H9 (cell line): ENCODE data around the gene RAB19. TPM values are rescaled to one million over a fixed set of nuclear protein-coding genes. Genes with fewer than 3 reads are reported as not detected.

Experiments
- DNase-seq: peaks from one replicate; pipeline ENCODE4 v3.0.0-alpha.2; 2017
- H2AFZ ChIP-seq: one replicate; pipeline ENCODE4 v1.6.1; 2013; ENCODE audit warnings: mild to moderate bottlenecking, low read length, control low read depth, moderate library complexity
- H2AK5ac ChIP-seq: 2 replicates; pipeline ENCODE4 v1.6.1; 2013; ENCODE audit warnings: low read length, control low read depth, mixed read lengths; ENCODE audit not compliant: insufficient read length
- H2BK120ac ChIP-seq: one replicate; pipeline ENCODE4 v1.6.1; 2013; ENCODE audit warnings: low read depth, mild to moderate bottlenecking, low read length, control low read depth, inconsistent platforms; ENCODE audit not compliant: poor library complexity, severe bottlenecking
- H2BK12ac ChIP-seq: 2 replicates; pipeline ENCODE4 v1.6.1; 2013; ENCODE audit warnings: low read length, control low read depth, mixed read lengths, low read depth; ENCODE audit not compliant: insufficient read length
- H2BK15ac ChIP-seq: 2 replicates; pipeline ENCODE4 v1.6.1; 2013; ENCODE audit warnings: low read depth, low read length, control low read depth
- H2BK20ac ChIP-seq: one replicate; pipeline ENCODE4 v1.6.1; 2013; ENCODE audit warnings: low read depth, mild to moderate bottlenecking, low read length, control low read depth, inconsistent platforms; ENCODE audit not compliant: poor library complexity, severe bottlenecking
- H2BK5ac ChIP-seq: 2 replicates; pipeline ENCODE4 v1.6.1; 2013; ENCODE audit warnings: low read length, control low read depth, mixed read lengths; ENCODE audit not compliant: insufficient read length
- H3K14ac ChIP-seq: 2 replicates; pipeline ENCODE4 v1.6.1; 2013; ENCODE audit warnings: low read length, control low read depth; ENCODE audit not compliant: insufficient read depth
- H3K18ac ChIP-seq: 2 replicates; pipeline ENCODE4 v1.6.1; 2013; ENCODE audit warnings: low read depth, mild to moderate bottlenecking, mixed read lengths, low read length, control low read depth; ENCODE audit not compliant: insufficient read length
- H3K23ac ChIP-seq: 2 replicates; pipeline ENCODE4 v1.6.1; 2013; ENCODE audit warnings: low read length, control low read depth, mixed read lengths, low read depth; ENCODE audit not compliant: insufficient read length
- H3K23me2 ChIP-seq: 2 replicates; pipeline ENCODE4 v1.6.1; 2013; ENCODE audit warnings: low read depth, mild to moderate bottlenecking, mixed read lengths, low read length, control low read depth; ENCODE audit not compliant: insufficient read length, poor library complexity, severe bottlenecking
- H3K27ac ChIP-seq: 2 replicates; pipeline ENCODE4 v1.5.1; 2013; ENCODE audit warnings: low read length, control low read depth, mixed read lengths, low read depth; ENCODE audit not compliant: insufficient read length
- H3K27me3 ChIP-seq: 2 replicates; pipeline ENCODE4 v1.6.1; 2013; ENCODE audit warnings: low read length, control low read depth, inconsistent platforms; ENCODE audit not compliant: insufficient read depth
- H3K4ac ChIP-seq: 2 replicates; pipeline ENCODE4 v1.6.1; 2013; ENCODE audit warnings: low read depth, mild to moderate bottlenecking, control low read depth, inconsistent platforms, low read length, moderate library complexity
- H3K4me1 ChIP-seq: 2 replicates; pipeline ENCODE4 v1.6.1; 2013; ENCODE audit warnings: low read length, control low read depth, inconsistent platforms; ENCODE audit not compliant: insufficient read depth
- H3K4me2 ChIP-seq: 2 replicates; pipeline ENCODE4 v1.6.1; 2013; ENCODE audit warnings: low read length, control low read depth, mixed read lengths; ENCODE audit not compliant: insufficient read length, insufficient read depth
- H3K56ac ChIP-seq: 2 replicates; pipeline ENCODE4 v1.6.1; 2013; ENCODE audit warnings: low read depth, mild to moderate bottlenecking, mixed read lengths, low read length, control low read depth; ENCODE audit not compliant: insufficient read length
- H3K79me1 ChIP-seq: 2 replicates; pipeline ENCODE4 v1.6.1; 2013; ENCODE audit warnings: low read depth, mild to moderate bottlenecking, moderate library complexity, low read length, control low read depth, inconsistent platforms; ENCODE audit not compliant: insufficient read depth, poor library complexity, severe bottlenecking
- H3K79me2 ChIP-seq: 2 replicates; pipeline ENCODE4 v1.6.1; 2013; ENCODE audit warnings: low read length, control low read depth, inconsistent platforms; ENCODE audit not compliant: insufficient read depth
- H3K9ac ChIP-seq: 2 replicates; pipeline ENCODE4 v1.6.1; 2013; ENCODE audit warnings: low read length, control low read depth, mixed read lengths; ENCODE audit not compliant: insufficient read length; ENCODE audit errors: extremely low read depth
- H3K9me3 ChIP-seq: one replicate; pipeline ENCODE4 v1.6.1; 2013; ENCODE audit warnings: low read depth, low read length, inconsistent platforms; ENCODE audit not compliant: control insufficient read depth
- H3T11ph ChIP-seq: one replicate; pipeline ENCODE4 v1.6.1; 2013; ENCODE audit warnings: mild to moderate bottlenecking, low read length, control low read depth, inconsistent platforms
- H4K20me1 ChIP-seq: one replicate; pipeline ENCODE4 v1.6.1; 2013; ENCODE audit not compliant: control insufficient read depth, insufficient read length, insufficient read depth
- H4K5ac ChIP-seq: 2 replicates; pipeline ENCODE4 v1.6.1; 2013; ENCODE audit warnings: low read depth, mild to moderate bottlenecking, mixed read lengths, low read length, control low read depth; ENCODE audit not compliant: insufficient read length
- H4K8ac ChIP-seq: replicated peaks from 2 replicates; pipeline ENCODE4 v1.6.1; 2013; ENCODE audit warnings: low read length, control low read depth, mixed read lengths, low read depth; ENCODE audit not compliant: insufficient read length
- H4K91ac ChIP-seq: 2 replicates; pipeline ENCODE4 v1.6.1; 2013; ENCODE audit warnings: low read depth, mild to moderate bottlenecking, moderate library complexity, mixed read lengths, low read length, control low read depth; ENCODE audit not compliant: insufficient read length
- H3K27ac Mint-ChIP-seq, 3 experiments: 2 replicates in 2 of 3; 3 replicates in 1 of 3; pipeline ENCODE4 v1.8.0; 2020 to 2021; ENCODE audit warnings: mixed read lengths in 3 of 3, mild to moderate bottlenecking in 1 of 3, moderate library complexity in 1 of 3
- H3K27me3 Mint-ChIP-seq: 2 replicates; pipeline ENCODE4 v1.8.0; 2021; ENCODE audit warnings: low read depth, mild to moderate bottlenecking, moderate library complexity, mixed read lengths
- H3K36me3 Mint-ChIP-seq, 3 experiments: 2 replicates in 2 of 3; 3 replicates in 1 of 3; pipeline ENCODE4 v1.8.0; 2020 to 2021; ENCODE audit warnings: low read depth in 3 of 3, mixed read lengths in 3 of 3; ENCODE audit not compliant: insufficient read depth in 1 of 3
- H3K4me1 Mint-ChIP-seq, 2 experiments: 2 replicates each; pipeline ENCODE4 v1.8.0; 2020; ENCODE audit warnings: mixed read lengths in 2 of 2
- H3K4me3 Mint-ChIP-seq, 2 experiments: 2 replicates in 1 of 2; 3 replicates in 1 of 2; pipeline ENCODE4 v1.8.0; 2020 to 2021; ENCODE audit warnings: mild to moderate bottlenecking in 2 of 2, mixed read lengths in 2 of 2, moderate library complexity in 1 of 2
- H3K9me3 Mint-ChIP-seq, 2 experiments: 2 replicates in 1 of 2; 3 replicates in 1 of 2; pipeline ENCODE4 v1.8.0; 2020; ENCODE audit warnings: mild to moderate bottlenecking in 2 of 2, mixed read lengths in 2 of 2, moderate library complexity in 1 of 2
- CTCF ChIP-seq: fragments of 200-600 bp; sonication (generic); conservative IDR thresholded peaks from 3 replicates; pipeline ENCODE4 v1.8.0; 2021; ENCODE audit warnings: antibody characterized with exemption, mild to moderate bottlenecking
- WGBS: extraction: QIAGEN DNeasy Blood & Tissue Kit; methylation state at CpG from one replicate; pipeline ENCODE4 v1.1.7; 2013; ENCODE audit warnings: missing lambda C conversion rate, low lambda C conversion rate, mixed read lengths; ENCODE audit not compliant: insufficient read length; ENCODE audit errors: extremely low coverage; 5-methylcytosine and 5-hydroxymethylcytosine counted together
- total RNA-seq: library from RNA; stranded (reverse); gene quantifications from 2 replicates; pipeline ENCODE4 v1.2.1, GENCODE V29; 2021

Gene RAB19
- total RNA-seq, 1 experiment from 2014 or later = 15.1 TPM

GRCh38 chr7:140384894-140385545, 18.8 kb upstream of the RAB19 start:
- H3K4me3 Mint-ChIP-seq = no peak overlapping the region
- Histone ChIP-seq H4K8ac (no peak overlapping the region), H2AK5ac (no peak overlapping the region), H2BK5ac (no peak overlapping the region), H3K27ac (no peak overlapping the region), H3K79me2 (peaks cover 5% of the 10 kb centered on the region; the same call in 1 of the 2 replicates), H3T11ph (no peak overlapping the region), H2AFZ (no peak overlapping the region), H3K4me2 (no peak overlapping the region), H3K79me1 (peaks cover 7% of the 10 kb centered on the region), H4K5ac (no peak overlapping the region), H3K4me1 (peaks cover 7% of the 10 kb centered on the region), H3K14ac (no peak overlapping the region), H3K27me3 (no peaks in the 10 kb centered on the region), H3K4ac (no peak overlapping the region), H2BK120ac (no peak overlapping the region), H4K20me1 (no peaks in the 10 kb centered on the region), H2BK20ac (no peak overlapping the region), H4K91ac (no peak overlapping the region), H3K9ac (no peak overlapping the region), H3K56ac (no peak overlapping the region), H2BK15ac (no peak overlapping the region), H3K18ac (no peak overlapping the region), H2BK12ac (no peak overlapping the region), H3K23me2 (no peaks in the 10 kb centered on the region), H3K9me3 (no peaks in the 10 kb centered on the region), H3K23ac (no peak overlapping the region)
- peaks cover 8 to 23% (median 20%) of the 10 kb centered on the region in 3 experiments for H3K36me3 Mint-ChIP-seq
- no peaks in the 10 kb centered on the region; a peak in 2 of 4 replicates for H3K4me1 Mint-ChIP-seq
- H3K27ac Mint-ChIP-seq = 0 out of 7 replicates have a peak overlapping the region, but pooled peaks of 1 of the 3 experiments have one; percentile 21
- no peaks in the 10 kb centered on the region for H3K27me3 Mint-ChIP-seq
- no peak for TF ChIP-seq CTCF
- no peaks in the 10 kb centered on the region for H3K9me3 Mint-ChIP-seq
- no CpG with 5 or more reads among the region's 1 CpG for WGBS
- DNase-seq = no peak
